GM19193 (cell line): Measurements from ENCODE around the gene ZNF766.

Source experiments
- POLR2A ChIP-seq: IDR thresholded peaks from 4 replicates; pipeline ENCODE4 v1.6.1; 2011; ENCODE audit not compliant: insufficient read depth, insufficient read length; ENCODE audit errors: extremely low read depth

The ZNF766 gene

GRCh38 chr19:52244021-52244420 is 25.4 kb upstream of the ZNF766 start:
- TF ChIP-seq POLR2A: no peak

DNA sequence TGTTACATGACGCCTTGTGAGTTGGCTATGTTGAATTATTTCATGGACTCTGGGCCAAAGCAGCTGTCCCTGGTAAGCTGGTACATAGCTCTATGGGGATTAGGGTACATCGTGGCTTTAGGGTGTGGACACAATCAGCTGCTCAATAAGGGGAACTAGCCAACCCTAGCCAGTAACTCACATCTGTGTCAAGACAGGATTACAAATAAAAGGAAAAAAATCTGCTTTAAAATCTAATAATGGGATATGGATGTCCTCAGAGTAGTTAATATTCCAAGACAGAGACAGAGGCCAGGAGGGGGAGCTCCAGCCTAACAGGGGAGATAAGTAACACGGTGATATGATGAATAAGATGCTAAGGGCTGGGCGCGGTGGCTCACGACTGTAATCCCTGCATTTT is 21.1 kb upstream of the ZNF766 start:
- no peak for TF ChIP-seq POLR2A

- no peak for TF ChIP-seq POLR2A
These were observed 11.0 kb upstream of the ZNF766 start for GRCh38 chr19:52258426-52258825.

- TF ChIP-seq POLR2A: no peak
These were observed 989 bp downstream of the ZNF766 start for GRCh38 chr19:52270266-52270885.

DNA sequence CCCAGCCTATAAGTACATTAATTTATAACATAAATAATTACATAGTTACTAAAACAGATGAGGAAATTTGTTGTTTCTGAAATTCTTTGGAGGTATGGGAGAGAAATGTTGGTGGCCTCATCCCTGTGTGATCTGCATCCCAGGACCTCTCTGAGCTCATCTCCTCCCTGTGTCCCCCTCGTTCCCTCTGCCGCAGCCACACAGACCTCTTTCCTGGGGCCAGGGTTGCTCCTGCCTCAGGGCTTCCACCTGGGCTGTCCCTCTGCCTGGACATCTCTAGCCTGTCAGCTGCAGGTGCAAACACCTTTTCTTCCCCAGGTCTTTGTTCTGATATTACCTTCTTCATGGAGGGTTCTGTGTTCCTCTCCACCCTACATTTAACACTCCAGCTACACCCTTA is 3.9 kb downstream of the ZNF766 start:
- no peak for TF ChIP-seq POLR2A

- TF ChIP-seq POLR2A: no peak
These were observed 4.8 kb downstream of the ZNF766 start for GRCh38 chr19:52274191-52274590.

- no peak for TF ChIP-seq POLR2A
These were observed 6.6 kb downstream of the ZNF766 start for GRCh38 chr19:52275988-52276387.

- TF ChIP-seq POLR2A: no peak
These were observed 8.1 kb downstream of the ZNF766 start for GRCh38 chr19:52277471-52277870.

GRCh38 chr19:52286256-52286655 is 16.9 kb downstream of the ZNF766 start:
- TF ChIP-seq POLR2A: no peak

DNA sequence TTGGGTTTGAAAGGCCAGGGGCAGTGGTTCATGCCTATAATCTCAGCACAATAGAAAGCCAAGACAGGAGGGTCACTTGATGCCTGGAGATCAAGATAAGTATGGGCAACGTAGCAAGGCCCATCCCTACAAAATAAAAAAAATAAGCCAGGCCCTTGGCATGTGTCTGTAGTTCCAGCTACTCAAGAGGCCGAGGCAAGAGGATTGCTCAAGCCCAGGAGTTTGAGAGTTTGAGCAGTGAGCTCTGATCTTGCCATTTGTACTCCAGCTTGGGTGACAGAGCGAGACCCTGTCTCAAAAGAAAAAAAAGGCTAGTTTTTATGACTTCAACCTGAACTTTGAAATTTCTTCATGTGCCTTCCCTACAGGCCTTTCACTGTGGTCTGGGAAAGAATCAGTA is 22.4 kb downstream of the ZNF766 start:
- TF ChIP-seq POLR2A: no peak

- no peak for TF ChIP-seq POLR2A
These were observed 27.0 kb downstream of the ZNF766 start for GRCh38 chr19:52296400-52296772.

GRCh38 chr19:52296773-52297600 is 27.6 kb downstream of the ZNF766 start, which contains the start of gene ZNF480:
ZNF480 (plus strand) TSS chr19:52297169; CDS start chr19:52300413, 3,244 bp downstream.
- TF ChIP-seq POLR2A: peak; percentile 77

DNA sequence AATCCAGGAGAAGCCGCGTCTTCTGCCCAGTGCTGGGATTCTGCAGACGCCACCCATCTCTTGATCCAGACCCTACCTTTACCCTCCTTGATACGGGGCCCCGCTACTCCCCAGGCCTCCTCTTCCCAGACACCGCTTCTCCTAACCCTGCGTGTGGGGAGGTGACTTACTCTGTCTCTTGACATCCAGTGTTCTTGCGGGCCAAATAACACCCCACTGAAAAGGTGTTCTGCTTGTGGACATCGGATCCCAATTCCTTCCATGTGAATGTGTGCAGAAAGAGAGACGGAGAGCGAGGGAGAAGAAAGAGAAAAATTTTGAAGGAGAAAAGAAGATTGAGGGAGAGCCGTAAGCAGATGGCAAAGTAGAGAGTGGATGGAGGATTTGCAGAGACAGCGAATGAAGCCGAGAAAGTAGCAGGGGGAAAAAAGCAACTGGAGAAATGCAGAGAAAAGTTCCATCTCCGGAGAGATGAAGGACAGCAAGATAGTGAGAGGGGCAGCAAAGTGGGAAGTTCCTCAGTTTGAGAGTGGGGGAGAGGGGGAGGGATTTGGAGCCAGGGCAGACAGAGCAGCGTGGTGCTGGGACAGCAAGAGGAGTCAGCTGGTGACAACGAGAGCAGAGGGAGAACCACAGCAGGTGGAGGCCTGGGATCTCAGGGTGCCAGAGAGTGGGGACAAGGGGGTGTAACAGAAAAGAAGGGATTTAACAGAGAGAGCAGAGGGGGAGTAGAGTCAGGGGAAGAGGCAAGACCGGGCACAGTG is 28.4 kb downstream of the ZNF766 start:
- no peak for TF ChIP-seq POLR2A

DNA sequence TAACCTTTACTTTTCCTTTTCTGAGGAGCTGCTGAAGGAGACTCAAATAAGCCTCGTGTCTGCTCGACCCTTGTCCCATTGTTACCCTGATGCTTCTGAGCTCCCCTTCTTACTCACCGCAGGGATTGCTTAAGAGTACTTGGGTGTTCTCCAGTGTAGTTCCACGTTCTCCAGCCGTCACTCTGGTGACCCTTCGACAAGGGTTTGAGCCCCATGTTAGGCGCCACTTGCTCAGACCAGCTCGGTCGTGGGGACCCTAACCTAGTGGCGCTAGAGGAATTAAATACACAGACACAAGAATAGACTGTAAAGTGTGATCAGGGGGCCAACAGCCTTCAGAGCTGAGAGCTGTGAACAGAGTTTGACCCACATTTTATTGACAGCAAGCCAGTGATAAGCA is 37.9 kb downstream of the ZNF766 start:
- TF ChIP-seq POLR2A: no peak

GRCh38 chr19:52322429-52322828 is 53.0 kb downstream of the ZNF766 start:
- no peak for TF ChIP-seq POLR2A

- TF ChIP-seq POLR2A: no peak
These were observed 62.4 kb downstream of the ZNF766 start for GRCh38 chr19:52331757-52332156.

DNA sequence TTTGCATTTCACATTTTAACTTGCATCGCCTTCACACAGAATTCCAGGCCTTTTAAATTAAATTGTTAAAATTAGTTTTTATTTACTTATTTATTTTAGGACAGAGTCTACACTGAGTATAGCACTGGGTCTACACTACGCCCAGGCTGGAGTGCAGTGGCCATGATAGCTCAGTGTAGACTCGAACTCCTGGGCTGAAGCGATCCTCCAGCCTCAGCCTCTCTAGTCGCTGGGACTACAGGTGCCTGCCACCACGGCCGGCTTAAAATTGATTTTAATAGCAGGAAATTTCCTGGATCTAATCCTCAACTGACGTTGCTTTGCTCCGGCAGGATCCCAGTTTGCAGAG is 66.4 kb downstream of the ZNF766 start:
- no peak for TF ChIP-seq POLR2A
